GM18907 (cell line): ENCODE measurements around the gene MRC1.

Experiments used
- ATAC-seq: cut with Tn5 transposase; IDR thresholded peaks from one replicate; pipeline ENCODE4 v1.9.1; 2021; ENCODE audit warnings: mild to moderate bottlenecking, moderate library complexity; ENCODE audit not compliant: unreplicated experiment

Gene MRC1

DNA sequence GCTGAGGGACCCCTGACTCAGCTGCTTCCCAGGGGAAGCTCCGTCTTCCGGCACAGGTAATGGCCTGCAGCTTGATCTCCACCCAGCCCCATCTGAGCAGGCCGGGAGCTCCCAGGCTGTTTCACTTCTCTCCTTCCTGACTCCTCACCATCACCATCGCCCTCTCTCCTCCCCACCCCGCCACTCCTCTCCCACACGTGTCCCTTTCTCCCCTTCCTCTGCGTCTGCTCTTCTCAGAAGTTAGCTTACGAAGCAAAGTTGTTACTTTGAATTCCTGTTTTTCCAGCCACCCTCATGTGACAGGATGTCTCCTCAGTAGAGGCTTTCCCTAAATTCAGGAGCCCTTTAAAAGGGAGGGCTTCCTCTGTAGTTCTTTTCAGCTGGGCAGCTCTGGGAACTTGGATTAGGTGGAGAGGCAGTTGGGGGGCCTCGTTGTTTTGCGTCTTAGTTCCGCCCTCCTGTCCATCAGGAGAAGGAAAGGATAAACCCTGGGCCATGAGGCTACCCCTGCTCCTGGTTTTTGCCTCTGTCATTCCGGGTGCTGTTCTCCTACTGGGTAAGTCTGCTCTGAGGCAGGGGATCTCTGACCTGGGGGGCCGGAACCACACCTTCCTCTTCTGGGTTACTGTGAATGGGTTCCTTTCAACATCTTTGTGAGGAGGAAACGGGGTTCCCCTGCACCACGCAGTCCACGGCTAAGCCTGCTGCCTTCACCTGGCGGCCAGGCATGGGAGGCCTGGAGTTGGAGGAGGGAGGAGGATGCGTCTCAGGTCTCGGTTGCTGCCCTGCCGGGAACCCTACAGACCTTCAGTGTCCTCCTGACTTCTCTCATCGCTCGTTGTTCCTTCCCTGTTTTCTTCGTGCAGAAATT, at the start of gene MRC1:
Gene MRC1 (plus strand): TSS at position 378 of the 871 bp plus-strand sequence. CDS start 118 bp downstream, at position 496.
- ATAC-seq: no peak

- ATAC-seq: no peak
Measured at GRCh38 chr10:17764142-17764541, 45.0 kb upstream of the MRC1 start.

- ATAC-seq: no peak
Measured at GRCh38 chr10:17765602-17766001, 43.5 kb upstream of the MRC1 start.

- ATAC-seq: no peak
Measured at GRCh38 chr10:17766731-17767130, 42.4 kb upstream of the MRC1 start.

DNA sequence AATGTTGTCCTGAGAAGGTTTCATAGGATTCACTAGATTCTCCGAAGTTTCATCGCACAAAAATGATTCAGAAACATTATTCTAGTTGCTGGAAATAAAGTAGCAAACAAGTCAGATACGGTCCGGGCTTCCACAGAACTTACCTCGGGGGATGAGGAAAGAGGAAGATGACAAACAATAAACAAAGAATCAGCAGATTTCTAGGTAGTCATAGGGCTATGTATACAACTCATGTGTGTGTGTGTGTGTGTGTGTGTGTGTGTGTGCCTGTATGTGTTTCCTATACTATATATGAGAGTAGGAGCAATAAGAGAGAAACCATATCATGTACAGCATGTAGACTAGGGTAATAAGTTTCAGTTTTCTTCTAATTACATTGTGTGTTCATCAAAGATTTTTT, 40.7 kb upstream of the MRC1 start:
- no peak for ATAC-seq

DNA sequence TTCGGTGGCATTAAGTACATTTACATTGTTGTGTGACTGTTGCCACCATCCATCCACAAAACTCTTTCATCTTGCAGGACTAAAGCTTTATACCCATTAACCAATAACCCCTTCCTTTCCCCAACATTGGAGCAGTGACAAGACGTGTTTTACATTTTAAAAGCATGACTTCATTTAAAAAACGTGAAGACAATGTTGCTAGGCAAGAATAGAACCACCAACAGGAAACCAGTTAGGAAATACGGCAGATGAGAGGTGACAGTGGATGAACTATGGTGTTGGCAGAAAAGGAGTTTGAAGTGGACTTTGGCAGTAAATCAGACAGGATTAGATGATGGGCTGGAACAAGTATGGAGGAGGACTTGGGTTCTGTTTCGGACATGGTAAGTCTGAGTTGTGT, 40.2 kb upstream of the MRC1 start:
- no peak for ATAC-seq

GRCh38 chr10:17771017-17771416, 38.1 kb upstream of the MRC1 start:
- no peak for ATAC-seq

- ATAC-seq: no peak
Measured at GRCh38 chr10:17779784-17780183, 29.4 kb upstream of the MRC1 start.

- ATAC-seq: no peak
Measured at GRCh38 chr10:17780727-17781126, 28.4 kb upstream of the MRC1 start.

DNA sequence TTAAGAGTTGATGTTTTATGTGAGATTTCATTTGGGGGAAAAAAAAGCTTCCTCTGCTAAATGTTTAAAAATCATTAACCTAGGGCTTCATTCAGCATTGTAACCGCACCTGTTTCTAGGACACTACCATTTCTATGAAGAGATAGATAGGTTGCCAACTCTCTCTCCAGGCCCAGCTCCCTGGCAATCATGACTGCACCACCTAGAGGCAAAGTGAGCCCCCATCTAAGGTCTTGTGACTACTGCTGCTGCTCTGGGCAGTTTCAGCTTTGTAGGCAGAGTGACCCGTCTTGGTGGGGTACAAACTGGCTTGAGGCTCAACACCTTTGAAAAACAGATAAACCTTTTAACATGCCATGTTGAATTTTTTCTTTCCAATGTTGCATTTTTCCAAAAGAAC, 27.3 kb upstream of the MRC1 start:
- ATAC-seq: no peak

DNA sequence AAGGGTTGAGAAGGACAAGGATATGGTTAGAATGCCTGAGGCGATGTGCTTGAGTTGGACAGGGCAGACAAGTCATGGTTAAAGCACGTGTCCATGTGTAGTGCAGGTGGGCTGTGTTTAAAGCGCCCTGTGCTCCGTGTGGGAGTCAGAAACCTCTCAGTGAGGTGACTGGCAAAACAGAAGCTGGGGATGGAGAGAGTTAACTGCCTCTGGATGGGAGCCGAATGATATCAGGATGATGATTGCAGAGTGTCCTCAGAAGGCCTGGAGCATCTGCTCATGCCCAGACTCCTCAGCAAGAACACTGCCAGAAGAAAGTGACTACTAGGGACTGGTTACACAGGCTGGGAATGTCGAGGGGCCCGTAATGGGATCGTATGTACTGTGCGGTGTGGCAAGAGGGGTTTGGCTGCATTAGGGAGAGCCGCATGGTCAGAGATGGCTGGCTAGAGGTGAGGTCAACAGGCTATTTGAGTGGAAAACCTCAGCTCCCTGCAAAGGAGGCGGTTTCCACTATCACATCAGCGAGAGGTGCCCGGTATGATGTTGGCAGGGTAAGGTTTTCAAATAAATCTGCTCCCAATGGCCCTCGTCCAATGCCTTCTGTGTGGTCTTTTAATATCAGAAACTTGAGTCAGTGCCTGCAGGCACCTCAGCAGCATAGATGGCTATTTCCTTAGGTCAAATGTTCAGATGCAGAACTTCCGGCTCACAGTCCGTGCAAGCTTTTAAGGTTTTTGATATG, 26.1 kb upstream of the MRC1 start:
- ATAC-seq: no peak

- ATAC-seq: no peak
Measured at GRCh38 chr10:17783751-17784150, 25.4 kb upstream of the MRC1 start.

GRCh38 chr10:17784688-17785087, 24.5 kb upstream of the MRC1 start:
- ATAC-seq: no peak

DNA sequence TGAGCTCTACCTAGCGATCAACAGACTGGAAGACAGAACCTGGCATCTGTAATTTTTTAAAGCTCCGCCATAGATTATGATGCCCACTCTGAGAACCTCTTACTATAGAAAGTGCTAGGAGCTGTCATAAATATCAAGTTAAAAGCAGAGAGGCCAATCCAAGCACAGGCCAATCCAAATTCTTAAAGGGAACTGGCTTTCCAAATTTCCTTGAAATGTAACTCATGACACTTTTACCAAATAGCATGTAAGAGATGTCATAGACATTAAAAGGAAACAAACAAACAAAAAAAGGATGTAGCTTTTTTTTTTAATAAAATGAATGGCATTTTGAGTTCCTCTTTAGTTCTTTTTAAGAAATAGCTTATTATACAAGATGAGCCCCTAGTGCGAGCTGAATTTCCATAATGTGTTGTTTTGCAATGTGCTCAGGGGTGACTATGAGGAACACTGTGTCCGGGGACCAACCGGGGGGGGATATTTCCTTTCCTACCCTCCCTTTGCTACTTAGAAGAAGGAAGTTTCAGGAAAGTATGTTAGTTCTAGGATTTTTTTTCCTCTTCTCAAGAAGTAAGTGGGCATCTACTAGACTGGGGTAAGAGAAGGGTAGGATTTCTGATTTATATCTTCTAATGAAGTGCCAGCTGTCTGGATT, 23.7 kb upstream of the MRC1 start:
- ATAC-seq: no peak

DNA sequence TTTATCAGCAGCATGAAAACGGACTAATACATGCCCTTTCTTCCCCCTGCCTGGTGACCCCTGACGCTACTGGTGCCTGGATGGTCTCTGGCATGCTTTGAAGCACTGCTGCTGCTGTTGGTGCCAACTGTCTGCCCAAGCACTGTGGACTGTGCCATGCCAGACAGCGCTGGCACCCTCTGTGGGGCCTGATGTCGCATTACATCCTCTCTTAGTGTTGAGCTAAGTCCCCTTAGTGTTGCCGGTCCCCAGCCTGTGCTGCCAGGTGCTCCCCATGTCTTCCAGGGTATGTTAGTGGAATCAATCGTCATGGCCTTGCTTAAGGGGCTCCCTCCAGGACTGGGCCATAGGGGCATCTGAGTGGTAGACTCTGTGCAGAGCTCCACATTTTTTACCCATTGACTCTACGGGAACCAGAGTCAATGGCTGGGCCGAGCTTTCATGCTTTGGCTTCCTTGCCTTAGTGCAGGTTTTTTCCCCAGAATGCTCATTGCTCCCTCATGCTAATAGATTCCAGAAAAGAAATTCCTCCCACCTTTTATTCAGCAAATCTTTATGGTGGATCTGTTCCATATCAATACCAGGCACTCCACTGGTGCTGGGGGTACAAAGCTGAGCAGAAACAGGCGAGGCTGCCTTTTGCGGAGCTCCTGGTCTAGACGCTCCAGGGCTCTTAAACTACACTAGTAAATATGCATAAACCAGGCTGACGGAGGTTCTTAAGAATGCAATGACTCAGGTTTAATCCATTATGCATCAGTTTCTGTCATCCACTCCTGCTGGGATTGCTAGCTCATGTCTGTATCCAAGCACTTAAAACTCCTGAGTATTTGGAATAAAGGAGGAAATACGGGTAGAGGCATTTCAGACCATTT, 21.8 kb upstream of the MRC1 start:
- ATAC-seq: no peak

DNA sequence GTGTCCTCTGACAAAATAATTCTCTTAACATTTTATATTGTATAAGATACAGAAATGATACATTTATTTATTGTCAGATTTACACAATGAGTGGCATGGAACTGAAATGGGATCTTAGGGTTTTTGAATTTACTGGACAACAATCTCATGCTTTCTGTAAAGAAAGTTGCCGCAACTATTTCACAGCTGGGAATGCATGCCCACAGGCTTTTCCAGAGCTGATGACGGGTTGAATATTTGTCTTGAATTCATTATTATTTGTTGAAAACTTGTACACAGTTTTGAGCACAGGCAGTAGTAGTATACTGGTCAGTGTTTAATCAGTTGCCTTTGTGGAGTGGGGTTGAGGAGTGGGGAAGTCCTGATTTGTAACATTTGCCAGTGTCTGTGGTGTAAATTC, 20.5 kb upstream of the MRC1 start:
- ATAC-seq: peak; percentile 43

- ATAC-seq: no peak
Measured at GRCh38 chr10:17789396-17789795, 19.8 kb upstream of the MRC1 start.

- no peak for ATAC-seq
Measured at GRCh38 chr10:17790651-17791050, 18.5 kb upstream of the MRC1 start.

- ATAC-seq: no peak
Measured at GRCh38 chr10:17792991-17793390, 16.2 kb upstream of the MRC1 start.

GRCh38 chr10:17793823-17794644, 15.1 kb upstream of the MRC1 start:
- no peak for ATAC-seq
